ENCODE measurements around the gene LRRIQ3. TPM values are rescaled to one million over a fixed set of nuclear protein-coding genes. Genes with fewer than 3 reads are reported as not detected.
"Not testable (repeated sequence)": the region's sequence is repeated elsewhere in the genome, so short reads cannot be mapped to it uniquely, and the experiment has no call there.

The LRRIQ3 gene, protein sequence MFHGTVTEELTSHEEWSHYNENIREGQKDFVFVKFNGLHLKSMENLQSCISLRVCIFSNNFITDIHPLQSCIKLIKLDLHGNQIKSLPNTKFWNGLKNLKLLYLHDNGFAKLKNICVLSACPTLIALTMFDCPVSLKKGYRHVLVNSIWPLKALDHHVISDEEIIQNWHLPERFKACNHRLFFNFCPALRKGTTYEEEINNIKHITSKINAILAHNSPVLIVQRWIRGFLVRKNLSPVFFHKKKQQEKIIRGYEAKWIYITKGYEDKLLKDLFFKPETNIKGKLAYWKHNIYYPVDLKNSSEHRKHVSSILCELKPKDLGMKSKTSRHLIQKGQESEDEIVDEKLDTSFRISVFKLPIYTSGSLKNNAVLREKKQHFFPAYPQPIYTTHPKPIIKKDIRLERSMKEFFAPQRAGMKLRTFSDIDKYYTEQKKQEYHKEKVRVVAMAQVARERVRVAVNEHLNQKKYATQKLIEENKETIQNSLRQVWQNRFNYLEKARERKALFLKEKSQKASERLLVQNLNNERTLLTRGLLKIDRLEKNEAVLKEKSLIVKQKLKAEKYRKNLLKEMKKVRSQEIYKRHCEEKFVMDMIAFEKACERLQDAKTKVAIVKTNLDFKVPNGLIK
- total RNA-seq = 1 to 10 TPM; 2.5 to 2.6 TPM

- ChIA-PET POLR2A (interaction anchor here (0.7 kb wide), 1 partner anchor 302 kb away, joined by 3 read pairs; no protein-coding TSS in a partner anchor), CTCF (no interaction called here)
Observed at GRCh38 chr1:74197657-74198552, at the start of gene LRRIQ3, which contains the start of gene FPGT. Gene LRRIQ3 (minus strand): TSS chr1:74198176. CDS start chr1:74183684, 14,492 bp downstream. Gene FPGT (plus strand): TSS chr1:74198242. CDS start chr1:74198279, 37 bp downstream.

GRCh38 chr1:74246315-74246714, 48.3 kb upstream of the LRRIQ3 start:
- ChIA-PET CTCF (no interaction called here), POLR2A (no interaction called here)

DNA sequence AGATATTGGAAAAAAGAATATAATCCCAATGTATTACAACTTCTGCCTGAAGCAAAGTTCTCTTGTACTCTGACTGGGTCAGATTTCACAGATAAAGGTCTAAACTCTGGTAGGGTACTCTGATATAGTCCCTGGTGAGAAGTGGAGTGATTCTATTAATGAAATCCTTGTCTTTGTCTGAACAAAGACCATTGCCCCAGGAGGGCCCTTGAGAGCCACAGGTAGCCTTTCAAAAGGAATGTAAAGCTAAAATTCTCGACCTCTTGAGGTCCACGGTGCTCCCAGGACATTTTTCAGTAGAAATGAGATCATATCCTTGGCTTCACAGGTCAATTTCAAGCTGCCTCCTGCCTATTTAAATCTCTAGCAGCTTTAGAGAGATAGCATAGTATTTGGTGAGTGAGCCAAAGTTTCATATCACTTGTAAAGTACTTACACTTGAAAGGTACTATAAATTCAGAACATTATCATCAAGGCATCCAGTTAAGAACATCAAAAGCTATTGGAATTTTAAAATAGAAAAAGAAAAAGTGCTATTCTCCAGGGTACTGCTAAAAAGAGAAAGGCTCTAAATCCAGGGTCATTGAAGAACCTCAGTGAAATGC, 47.3 kb upstream of the LRRIQ3 start:
- ChIA-PET CTCF (no interaction called here), POLR2A (no interaction called here)

DNA sequence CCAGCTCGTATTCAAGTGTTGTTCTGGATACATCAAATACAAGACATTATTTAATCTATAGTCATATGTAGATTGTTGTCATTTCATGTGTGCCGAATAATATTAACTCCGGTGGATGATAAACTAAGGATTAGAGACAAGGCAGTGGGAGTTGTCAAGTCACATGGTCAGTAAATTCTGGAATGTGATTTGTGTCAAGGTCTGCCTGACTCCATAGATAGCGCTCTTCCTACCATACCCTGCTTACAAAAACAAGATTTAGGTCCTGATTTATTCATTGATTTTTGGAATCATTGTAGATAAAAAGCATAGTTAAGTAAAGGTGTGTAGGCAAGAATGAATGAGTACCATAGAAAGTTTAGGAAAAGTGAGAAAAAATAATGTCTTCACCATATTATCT, 39.8 kb upstream of the LRRIQ3 start:
- CTCF ChIA-PET = no interaction called here
- POLR2A ChIA-PET = no interaction called here

DNA sequence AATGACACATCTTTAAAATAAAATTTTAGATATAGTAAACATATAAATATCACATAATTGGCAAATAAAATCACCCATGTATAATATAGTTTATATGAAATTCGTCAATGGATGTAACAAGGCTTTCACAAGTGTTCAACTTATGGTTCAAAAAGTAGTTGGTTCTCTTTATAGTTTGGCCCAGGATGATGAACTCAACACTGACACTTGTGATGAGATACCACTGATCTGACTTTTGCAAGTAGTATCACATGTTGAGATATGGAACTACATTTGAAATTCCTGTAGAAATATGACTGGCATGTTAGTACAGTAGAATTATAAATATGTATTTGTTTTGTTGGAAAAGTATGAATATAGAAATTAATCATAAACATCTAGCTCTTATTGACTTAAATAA, 39.1 kb upstream of the LRRIQ3 start:
- POLR2A ChIA-PET = no interaction called here
- CTCF ChIA-PET = no interaction called here

DNA sequence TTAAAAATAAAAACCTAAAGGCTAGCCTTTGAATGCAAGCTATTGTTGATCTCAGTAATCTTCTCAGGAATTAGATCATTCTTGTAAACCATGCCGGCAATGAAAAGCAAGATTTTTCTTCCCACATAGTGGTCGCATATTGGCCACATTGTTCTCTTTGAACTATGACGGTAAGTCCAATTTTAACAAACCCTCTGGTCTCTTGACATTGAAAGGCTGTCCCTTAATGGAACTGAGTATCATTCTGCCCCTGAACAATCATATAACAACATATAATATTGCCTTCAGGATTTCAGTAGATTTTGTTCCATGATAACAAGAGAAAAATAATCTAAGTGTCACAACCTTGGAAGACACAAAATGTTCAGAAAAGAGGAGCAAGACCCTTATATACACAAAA, 38.5 kb upstream of the LRRIQ3 start:
- ChIA-PET POLR2A (no interaction called here), CTCF (no interaction called here)

DNA sequence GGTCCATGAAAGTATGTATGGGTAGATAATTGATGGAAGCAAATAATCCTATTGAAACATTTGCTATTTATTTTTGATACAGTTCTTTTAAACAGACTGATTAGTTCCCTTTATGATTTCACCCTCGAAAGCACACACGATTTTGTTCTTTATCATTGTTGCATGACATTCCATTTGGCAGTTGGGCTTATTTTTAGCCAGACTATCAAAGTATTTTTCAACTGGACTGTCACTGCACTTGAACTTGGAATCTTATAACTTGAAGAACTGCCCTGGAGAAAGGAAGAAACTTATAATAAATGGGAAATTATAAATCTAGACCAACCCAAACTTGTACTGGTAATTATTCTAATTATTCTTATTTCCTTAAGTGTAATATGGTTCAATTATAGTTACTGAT, 37.2 kb upstream of the LRRIQ3 start, which contains the start of gene TNNI3K:
Gene TNNI3K (plus strand): TSS at position 235 of the 400 bp plus-strand sequence. CDS start 65 bp downstream, at position 300.
- POLR2A ChIA-PET = no interaction called here

DNA sequence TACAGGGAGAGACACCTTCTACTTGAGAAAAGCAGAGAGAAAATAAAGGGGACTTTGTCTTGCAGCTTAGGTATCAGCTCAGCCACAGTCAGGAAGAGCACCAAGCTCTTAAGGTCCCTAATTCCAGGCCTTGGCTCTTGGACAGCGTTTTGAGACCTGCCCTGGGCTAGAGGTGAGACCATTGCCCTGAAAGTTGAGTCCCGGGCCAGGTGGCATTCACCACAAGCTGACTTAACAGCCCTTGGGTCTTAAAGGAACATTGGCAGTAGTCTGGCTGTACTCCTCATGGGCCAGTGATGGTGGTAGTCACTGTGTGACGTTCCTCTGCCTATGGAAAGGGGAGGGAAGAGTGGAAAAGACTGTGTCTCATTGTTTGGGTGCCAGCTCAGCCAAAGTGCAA, 25.5 kb upstream of the LRRIQ3 start:
- CTCF ChIA-PET = no interaction called here
- POLR2A ChIA-PET = no interaction called here

More for the DNA sequence above, 37.2 kb upstream of the LRRIQ3 start, which contains the start of gene TNNI3K:
- CTCF ChIA-PET = no interaction called here

GRCh38 chr1:74222701-74223100, 24.7 kb upstream of the LRRIQ3 start:
- CTCF ChIA-PET = no interaction called here

DNA sequence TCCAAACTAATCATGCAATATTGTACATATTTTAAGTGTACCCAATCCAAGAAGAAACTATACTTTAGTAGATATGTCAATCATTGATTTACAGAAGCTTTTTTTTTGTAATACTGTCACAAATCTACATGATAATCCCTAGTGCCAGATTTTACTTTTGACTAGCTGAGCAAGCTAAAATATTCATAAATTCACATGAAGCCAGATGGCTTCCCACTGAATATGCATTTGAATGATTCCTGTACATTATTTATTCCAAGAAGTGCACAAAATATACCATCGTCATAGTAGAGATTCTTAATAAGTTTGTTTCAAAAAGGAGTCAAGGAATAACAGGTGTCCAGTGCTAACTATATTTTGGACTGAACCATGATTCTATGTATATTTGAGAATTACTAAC, 17.3 kb upstream of the LRRIQ3 start:
- CTCF ChIA-PET = no interaction called here
- POLR2A ChIA-PET = no interaction called here

More at GRCh38 chr1:74222701-74223100, 24.7 kb upstream of the LRRIQ3 start:
- POLR2A ChIA-PET = no interaction called here

DNA sequence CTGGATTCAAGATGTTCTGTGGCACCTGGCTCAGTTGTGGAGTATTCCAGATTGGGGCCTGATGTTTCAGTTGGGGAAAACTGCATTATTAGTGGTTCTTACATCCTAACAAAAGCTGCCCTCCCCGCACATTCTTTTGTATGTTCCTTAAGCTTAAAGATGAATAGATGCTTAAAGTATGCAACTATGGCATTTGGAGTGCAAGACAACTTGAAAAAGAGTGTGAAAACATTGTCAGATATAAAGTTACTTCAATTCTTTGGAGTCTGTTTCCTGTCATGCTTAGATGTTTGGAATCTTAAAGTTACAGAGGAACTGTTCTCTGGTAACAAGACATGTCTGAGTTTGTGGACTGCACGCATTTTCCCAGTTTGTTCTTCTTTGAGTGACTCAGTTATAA, 7.3 kb upstream of the LRRIQ3 start:
- ChIA-PET POLR2A (no interaction called here), CTCF (no interaction called here)

DNA sequence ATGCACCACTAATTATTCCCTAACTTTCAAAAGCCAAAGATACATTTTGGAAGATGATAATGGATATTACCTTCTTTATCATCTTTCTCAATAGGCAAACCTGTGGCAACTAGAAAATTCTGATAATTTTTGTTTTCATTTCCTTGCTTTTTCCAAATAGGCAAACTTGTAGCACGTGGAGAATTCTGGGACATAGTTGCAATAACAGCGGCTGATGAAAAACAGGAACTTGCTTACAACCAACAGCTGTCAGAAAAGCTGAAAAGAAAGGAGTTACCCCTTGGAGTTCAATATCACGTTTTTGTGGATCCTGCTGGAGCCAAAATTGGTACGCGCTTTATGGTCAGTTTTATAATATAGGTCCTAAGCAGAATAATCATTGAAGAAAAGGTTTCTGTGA, 1.5 kb upstream of the LRRIQ3 start:
- POLR2A ChIA-PET = no interaction called here
- CTCF ChIA-PET = no interaction called here

- POLR2A ChIA-PET = interaction anchor here (0.7 kb wide), 1 partner anchor 302 kb away, joined by 3 read pairs; no protein-coding TSS in a partner anchor
- CTCF ChIA-PET = no interaction called here
Observed at GRCh38 chr1:74197255-74197654, 721 bp downstream of the LRRIQ3 start.

DNA sequence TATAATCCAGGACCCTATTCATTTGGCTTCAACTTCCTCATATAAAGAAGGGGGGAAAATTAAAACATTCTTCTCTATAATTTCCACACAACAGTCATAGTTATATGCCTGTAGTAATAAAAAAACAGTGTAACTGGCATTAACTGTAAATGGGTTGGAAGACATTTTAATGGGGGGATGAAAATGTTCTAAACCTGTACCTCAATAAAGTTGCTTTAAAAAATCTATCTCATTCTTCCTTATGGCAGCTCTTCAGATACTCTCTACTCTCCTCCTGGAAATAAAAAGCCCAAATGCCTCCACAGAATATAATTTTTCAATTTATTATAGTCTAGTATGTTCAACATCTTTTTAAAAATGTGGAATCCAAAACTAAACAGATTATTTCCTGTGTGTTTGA, 2.6 kb downstream of the LRRIQ3 start:
- CTCF ChIA-PET = no interaction called here
- POLR2A ChIA-PET = no interaction called here

GRCh38 chr1:74193908-74194307, 4.1 kb downstream of the LRRIQ3 start:
- ChIA-PET POLR2A (no interaction called here), CTCF (no interaction called here)

GRCh38 chr1:74180490-74180889, 17.5 kb downstream of the LRRIQ3 start:
- ChIA-PET CTCF (no interaction called here), POLR2A (no interaction called here)

- POLR2A ChIA-PET = not testable (repeated sequence)
Observed at GRCh38 chr1:74174423-74174822, 23.6 kb downstream of the LRRIQ3 start.

GRCh38 chr1:74162333-74162732, 35.6 kb downstream of the LRRIQ3 start:
- POLR2A ChIA-PET = no interaction called here
- CTCF ChIA-PET = no interaction called here

More at GRCh38 chr1:74174423-74174822, 23.6 kb downstream of the LRRIQ3 start:
- CTCF ChIA-PET = not testable (repeated sequence)

DNA sequence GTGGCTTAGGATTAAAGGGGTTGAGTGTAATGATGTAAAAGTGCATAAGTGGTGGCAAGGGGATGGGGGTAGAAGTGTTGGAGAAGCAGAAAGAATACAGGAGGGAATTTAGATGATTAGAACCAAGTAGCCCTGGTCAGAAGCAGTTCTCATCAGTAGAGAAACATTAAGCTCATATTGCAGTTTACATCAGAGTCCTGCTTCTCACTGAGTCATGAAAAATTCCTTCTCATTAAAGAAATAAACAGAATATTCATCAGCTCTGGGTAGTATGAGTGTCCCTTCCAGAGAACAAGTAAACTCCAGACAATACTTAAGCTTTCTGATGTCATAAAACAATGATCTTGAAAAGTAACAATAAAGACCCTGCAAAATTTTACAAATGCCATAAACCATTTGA, 36.5 kb downstream of the LRRIQ3 start:
- ChIA-PET POLR2A (no interaction called here), CTCF (no interaction called here)

DNA sequence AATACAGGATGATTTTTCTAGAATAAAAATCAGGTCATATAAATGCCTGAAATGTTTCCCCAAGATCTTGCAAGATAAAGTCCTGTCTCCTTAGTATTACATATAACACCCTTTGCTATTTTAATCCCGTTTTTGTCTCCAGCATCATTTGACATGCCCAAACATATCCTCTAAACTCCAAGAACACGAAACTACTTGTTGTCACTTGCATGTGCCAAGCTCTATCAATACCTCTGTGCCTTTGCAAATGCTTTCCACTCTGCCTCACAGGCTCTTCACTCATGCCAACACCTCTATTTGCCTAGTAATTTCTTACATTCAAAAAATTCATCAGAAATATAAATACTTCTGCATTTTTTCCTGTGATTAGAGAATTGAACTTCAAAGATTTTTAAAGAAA, 37.9 kb downstream of the LRRIQ3 start:
- CTCF ChIA-PET = no interaction called here
- POLR2A ChIA-PET = no interaction called here

All from activated CD8-positive, alpha-beta memory T cell treated with anti-CD3 and anti-CD28 coated beads for 36 hours (primary cell).